Activated CD8-positive, alpha-beta memory T cell treated with anti-CD3 and anti-CD28 coated beads, Interleukin-2, amount 10 ng/mL, durations not matched to agents 7 days and 5 days (primary cell): Measurements from ENCODE around the gene S100A2. TPM values are rescaled to one million over a fixed set of nuclear protein-coding genes. Genes with fewer than 3 reads are reported as not detected.

Experiments used
- total RNA-seq, 2 experiments: library from RNA; stranded (reverse); gene quantifications; one replicate each; pipeline ENCODE4 v1.2.3, GENCODE V29; 2021

Gene S100A2
- total RNA-seq, 2 experiments from 2014 or later = 0.50 to 0.96 TPM

Other genes starting within 250 kb of the S100A2 start
- not detected for gene PGLYRP4, start 217.0 kb downstream of the S100A2 start, total RNA-seq
- not detected for gene S100A9, start 208.0 kb downstream of the S100A2 start, total RNA-seq
- gene S100A12, start 190.2 kb downstream of the S100A2 start, total RNA-seq = not detected
- gene S100A8, start 174.8 kb downstream of the S100A2 start, total RNA-seq = not detected
- not detected for gene S100A7A, start 149.3 kb downstream of the S100A2 start, total RNA-seq
- gene S100A7, start 105.2 kb downstream of the S100A2 start, total RNA-seq = not detected
- 100 to 1,000 TPM; 386 to 543 TPM for gene S100A6, start 29.9 kb downstream of the S100A2 start, total RNA-seq
- 1 to 10 TPM; 1.6 to 3.0 TPM for gene S100A5, start 24.9 kb downstream of the S100A2 start, total RNA-seq
- gene S100A4, start 20.0 kb downstream of the S100A2 start, total RNA-seq = 100 to 1,000 TPM; 898 to 906 TPM
- gene S100A3, start 16.6 kb downstream of the S100A2 start, total RNA-seq = not detected
- not detected for gene S100A16, start 47.3 kb upstream of the S100A2 start, total RNA-seq
- not detected for gene S100A14, start 50.5 kb upstream of the S100A2 start, total RNA-seq
- 1 to 10 TPM; 6.0 to 7.0 TPM for gene S100A13, start 61.7 kb upstream of the S100A2 start, total RNA-seq
- gene S100A1, start 62.6 kb upstream of the S100A2 start, total RNA-seq = not detected
- 10 to 100 TPM; 83.8 to 89.1 TPM for gene CHTOP, start 68.2 kb upstream of the S100A2 start, total RNA-seq
- 10 to 100 TPM; 30.7 to 34.2 TPM for gene SNAPIN, start 92.9 kb upstream of the S100A2 start, total RNA-seq
- gene ILF2, start 105.1 kb upstream of the S100A2 start, total RNA-seq = 100 to 1,000 TPM; 193 to 260 TPM
- under 1 TPM in 1 of 2 experiments, not detected in 1; 0.05 TPM for gene NPR1, start 112.8 kb upstream of the S100A2 start, total RNA-seq
- 10 to 100 TPM; 50.2 to 51.5 TPM for gene INTS3, start 162.2 kb upstream of the S100A2 start, total RNA-seq
- 10 to 100 TPM; 39.8 to 43.0 TPM for gene SLC27A3, start 209.6 kb upstream of the S100A2 start, total RNA-seq